HEK293 (cell line): ENCODE results near the gene RNU2-1.
"Not testable (repeated sequence)": the region's sequence is repeated elsewhere in the genome, so short reads cannot be mapped to it uniquely, and the experiment has no call there.

Source experiments
- WT1 ChIP-seq: fragments of 450-650 bp; formaldehyde crosslinking; IDR thresholded peaks from 2 replicates; pipeline ENCODE4 v1.5.1; 2016; ENCODE audit warnings: missing biosample characterization, missing genetic modification characterization
- ZBTB8A ChIP-seq: fragments of 450-650 bp; formaldehyde crosslinking; IDR thresholded peaks from 2 replicates; pipeline ENCODE4 v1.5.1; 2016; ENCODE audit warnings: missing biosample characterization, missing genetic modification characterization
- ZNF140 ChIP-seq: fragments of 450-650 bp; formaldehyde crosslinking; IDR thresholded peaks from 2 replicates; pipeline ENCODE4 v1.5.1; 2016; ENCODE audit warnings: missing biosample characterization, missing genetic modification characterization
- ZNF174 ChIP-seq: fragments of 450-650 bp; formaldehyde crosslinking; IDR thresholded peaks from 2 replicates; pipeline ENCODE4 v1.5.0; 2017; ENCODE audit warnings: missing biosample characterization, mild to moderate bottlenecking, missing genetic modification characterization
- ZNF292 ChIP-seq: fragments of 450-650 bp; formaldehyde crosslinking; IDR thresholded peaks from 2 replicates; pipeline ENCODE4 v1.5.1; 2016; ENCODE audit warnings: low read depth, missing biosample characterization, missing genetic modification characterization, borderline replicate concordance
- ZNF621 ChIP-seq: fragments of 450-650 bp; formaldehyde crosslinking; IDR thresholded peaks from 2 replicates; pipeline ENCODE4 v1.5.1; 2017; ENCODE audit warnings: missing biosample characterization, missing genetic modification characterization
- ZNF707 ChIP-seq: fragments of 450-650 bp; formaldehyde crosslinking; IDR thresholded peaks from 2 replicates; pipeline ENCODE4 v1.5.1; 2016; ENCODE audit warnings: missing biosample characterization, missing genetic modification characterization
- ZNF777 ChIP-seq: fragments of 450-650 bp; formaldehyde crosslinking; IDR thresholded peaks from 2 replicates; pipeline ENCODE4 v1.5.1; 2017; ENCODE audit warnings: missing biosample characterization, missing genetic modification characterization, borderline replicate concordance
- TF ChIP-seq, protein P1 (sequence below): fragments of 450-650 bp; formaldehyde crosslinking; IDR thresholded peaks from 2 replicates; pipeline ENCODE4 v1.5.1; 2016; ENCODE audit warnings: missing biosample characterization, missing genetic modification characterization
- TF ChIP-seq, protein P2 (sequence below): fragments of 450-650 bp; formaldehyde crosslinking; IDR thresholded peaks from 2 replicates; pipeline ENCODE4 v1.5.1; 2016; ENCODE audit warnings: missing biosample characterization, missing genetic modification characterization
- TF ChIP-seq, protein P3 (sequence below): fragments of 450-650 bp; formaldehyde crosslinking; IDR thresholded peaks from 2 replicates; pipeline ENCODE4 v1.5.1; 2017; ENCODE audit warnings: missing biosample characterization, missing genetic modification characterization
- TF ChIP-seq, protein P4 (sequence below): fragments of 450-650 bp; formaldehyde crosslinking; IDR thresholded peaks from 2 replicates; pipeline ENCODE4 v1.5.1; 2017; ENCODE audit warnings: missing biosample characterization, mild to moderate bottlenecking, missing genetic modification characterization, moderate library complexity

DNA sequence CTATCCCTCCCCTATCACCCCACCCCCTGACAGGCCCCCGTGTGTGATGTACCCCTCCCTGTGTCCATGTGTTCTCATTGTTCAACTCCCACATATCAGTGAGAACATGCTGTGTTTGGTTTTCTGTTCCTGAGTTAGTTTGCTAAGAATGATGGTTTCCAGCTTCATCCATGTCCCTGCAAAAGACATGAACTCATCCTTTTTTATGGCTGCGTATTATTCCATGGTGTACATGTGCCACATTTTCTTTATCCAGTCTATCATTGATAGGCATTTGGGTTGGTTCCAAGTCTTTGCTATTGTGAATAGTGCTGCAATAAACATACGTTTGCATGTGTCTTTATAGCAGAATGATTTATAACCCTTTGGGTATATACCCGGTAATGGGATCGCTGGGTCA, 47.1 kb downstream of the RNU2-1 start:
- TF ChIP-seq, protein P1, sequence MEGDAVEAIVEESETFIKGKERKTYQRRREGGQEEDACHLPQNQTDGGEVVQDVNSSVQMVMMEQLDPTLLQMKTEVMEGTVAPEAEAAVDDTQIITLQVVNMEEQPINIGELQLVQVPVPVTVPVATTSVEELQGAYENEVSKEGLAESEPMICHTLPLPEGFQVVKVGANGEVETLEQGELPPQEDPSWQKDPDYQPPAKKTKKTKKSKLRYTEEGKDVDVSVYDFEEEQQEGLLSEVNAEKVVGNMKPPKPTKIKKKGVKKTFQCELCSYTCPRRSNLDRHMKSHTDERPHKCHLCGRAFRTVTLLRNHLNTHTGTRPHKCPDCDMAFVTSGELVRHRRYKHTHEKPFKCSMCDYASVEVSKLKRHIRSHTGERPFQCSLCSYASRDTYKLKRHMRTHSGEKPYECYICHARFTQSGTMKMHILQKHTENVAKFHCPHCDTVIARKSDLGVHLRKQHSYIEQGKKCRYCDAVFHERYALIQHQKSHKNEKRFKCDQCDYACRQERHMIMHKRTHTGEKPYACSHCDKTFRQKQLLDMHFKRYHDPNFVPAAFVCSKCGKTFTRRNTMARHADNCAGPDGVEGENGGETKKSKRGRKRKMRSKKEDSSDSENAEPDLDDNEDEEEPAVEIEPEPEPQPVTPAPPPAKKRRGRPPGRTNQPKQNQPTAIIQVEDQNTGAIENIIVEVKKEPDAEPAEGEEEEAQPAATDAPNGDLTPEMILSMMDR (tag by site-specific recombination) = not testable (repeated sequence)
- not testable (repeated sequence) for TF ChIP-seq ZNF174 (tag by site-specific recombination); ZNF140 (tag by site-specific recombination); ZNF292 (tag by site-specific recombination); ZNF777 (tag by site-specific recombination); ZNF621; WT1 (tag by site-specific recombination); ZNF707 (tag by site-specific recombination); ZBTB8A (tag by site-specific recombination)
- TF ChIP-seq, protein P2, sequence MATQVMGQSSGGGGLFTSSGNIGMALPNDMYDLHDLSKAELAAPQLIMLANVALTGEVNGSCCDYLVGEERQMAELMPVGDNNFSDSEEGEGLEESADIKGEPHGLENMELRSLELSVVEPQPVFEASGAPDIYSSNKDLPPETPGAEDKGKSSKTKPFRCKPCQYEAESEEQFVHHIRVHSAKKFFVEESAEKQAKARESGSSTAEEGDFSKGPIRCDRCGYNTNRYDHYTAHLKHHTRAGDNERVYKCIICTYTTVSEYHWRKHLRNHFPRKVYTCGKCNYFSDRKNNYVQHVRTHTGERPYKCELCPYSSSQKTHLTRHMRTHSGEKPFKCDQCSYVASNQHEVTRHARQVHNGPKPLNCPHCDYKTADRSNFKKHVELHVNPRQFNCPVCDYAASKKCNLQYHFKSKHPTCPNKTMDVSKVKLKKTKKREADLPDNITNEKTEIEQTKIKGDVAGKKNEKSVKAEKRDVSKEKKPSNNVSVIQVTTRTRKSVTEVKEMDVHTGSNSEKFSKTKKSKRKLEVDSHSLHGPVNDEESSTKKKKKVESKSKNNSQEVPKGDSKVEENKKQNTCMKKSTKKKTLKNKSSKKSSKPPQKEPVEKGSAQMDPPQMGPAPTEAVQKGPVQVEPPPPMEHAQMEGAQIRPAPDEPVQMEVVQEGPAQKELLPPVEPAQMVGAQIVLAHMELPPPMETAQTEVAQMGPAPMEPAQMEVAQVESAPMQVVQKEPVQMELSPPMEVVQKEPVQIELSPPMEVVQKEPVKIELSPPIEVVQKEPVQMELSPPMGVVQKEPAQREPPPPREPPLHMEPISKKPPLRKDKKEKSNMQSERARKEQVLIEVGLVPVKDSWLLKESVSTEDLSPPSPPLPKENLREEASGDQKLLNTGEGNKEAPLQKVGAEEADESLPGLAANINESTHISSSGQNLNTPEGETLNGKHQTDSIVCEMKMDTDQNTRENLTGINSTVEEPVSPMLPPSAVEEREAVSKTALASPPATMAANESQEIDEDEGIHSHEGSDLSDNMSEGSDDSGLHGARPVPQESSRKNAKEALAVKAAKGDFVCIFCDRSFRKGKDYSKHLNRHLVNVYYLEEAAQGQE = not testable (repeated sequence)
- TF ChIP-seq, protein P3, sequence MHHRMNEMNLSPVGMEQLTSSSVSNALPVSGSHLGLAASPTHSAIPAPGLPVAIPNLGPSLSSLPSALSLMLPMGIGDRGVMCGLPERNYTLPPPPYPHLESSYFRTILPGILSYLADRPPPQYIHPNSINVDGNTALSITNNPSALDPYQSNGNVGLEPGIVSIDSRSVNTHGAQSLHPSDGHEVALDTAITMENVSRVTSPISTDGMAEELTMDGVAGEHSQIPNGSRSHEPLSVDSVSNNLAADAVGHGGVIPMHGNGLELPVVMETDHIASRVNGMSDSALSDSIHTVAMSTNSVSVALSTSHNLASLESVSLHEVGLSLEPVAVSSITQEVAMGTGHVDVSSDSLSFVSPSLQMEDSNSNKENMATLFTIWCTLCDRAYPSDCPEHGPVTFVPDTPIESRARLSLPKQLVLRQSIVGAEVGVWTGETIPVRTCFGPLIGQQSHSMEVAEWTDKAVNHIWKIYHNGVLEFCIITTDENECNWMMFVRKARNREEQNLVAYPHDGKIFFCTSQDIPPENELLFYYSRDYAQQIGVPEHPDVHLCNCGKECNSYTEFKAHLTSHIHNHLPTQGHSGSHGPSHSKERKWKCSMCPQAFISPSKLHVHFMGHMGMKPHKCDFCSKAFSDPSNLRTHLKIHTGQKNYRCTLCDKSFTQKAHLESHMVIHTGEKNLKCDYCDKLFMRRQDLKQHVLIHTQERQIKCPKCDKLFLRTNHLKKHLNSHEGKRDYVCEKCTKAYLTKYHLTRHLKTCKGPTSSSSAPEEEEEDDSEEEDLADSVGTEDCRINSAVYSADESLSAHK (tag by site-specific recombination) = not testable (repeated sequence)
- TF ChIP-seq, protein P4, sequence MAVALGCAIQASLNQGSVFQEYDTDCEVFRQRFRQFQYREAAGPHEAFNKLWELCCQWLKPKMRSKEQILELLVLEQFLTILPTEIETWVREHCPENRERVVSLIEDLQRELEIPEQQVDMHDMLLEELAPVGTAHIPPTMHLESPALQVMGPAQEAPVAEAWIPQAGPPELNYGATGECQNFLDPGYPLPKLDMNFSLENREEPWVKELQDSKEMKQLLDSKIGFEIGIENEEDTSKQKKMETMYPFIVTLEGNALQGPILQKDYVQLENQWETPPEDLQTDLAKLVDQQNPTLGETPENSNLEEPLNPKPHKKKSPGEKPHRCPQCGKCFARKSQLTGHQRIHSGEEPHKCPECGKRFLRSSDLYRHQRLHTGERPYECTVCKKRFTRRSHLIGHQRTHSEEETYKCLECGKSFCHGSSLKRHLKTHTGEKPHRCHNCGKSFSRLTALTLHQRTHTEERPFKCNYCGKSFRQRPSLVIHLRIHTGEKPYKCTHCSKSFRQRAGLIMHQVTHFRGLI (tag by site-specific recombination) = not testable (repeated sequence)
